Spleen (tissue), 7 donors: Measurements from ENCODE around the gene CGNL1.

Source experiments
- CTCF ChIP-seq, 11 experiments: fragments of 200-600 bp in 7 of 11; fragments of 450-650 bp in 4 of 11; sonication (generic) in 4 of 11; IDR thresholded peaks in 8 of 11; conservative IDR thresholded peaks in 3 of 11; 1 replicate in 7 of 11; 2 replicates in 4 of 11; pipeline versions ENCODE4 v1.4.0 to v1.8.0; 2016 to 2021; ENCODE audit warnings: antibody characterized with exemption in 11 of 11, inconsistent platforms in 4 of 11, mild to moderate bottlenecking in 1 of 11
- POLR2A ChIP-seq, 3 donors: fragments of 450-650 bp; IDR thresholded peaks; one replicate each; pipeline ENCODE4 v1.5.1; 2017; ENCODE audit warnings: antibody characterized with exemption in 3 of 3, mild to moderate bottlenecking in 1 of 3
- POLR2AphosphoS5 ChIP-seq, 3 donors: sonication (generic); formaldehyde crosslinking; IDR thresholded peaks; one replicate each; pipeline ENCODE4 v1.5.1; 2017; ENCODE audit warnings: antibody characterized with exemption in 3 of 3
- donor health status: DM: no; HTN: no; CAD: no; lungs with moderate emphysema.
- donor health status: DM: no; HTN: no; CAD: no.
- donor health status: DM: no; HTN: no; CAD: no.

DNA sequence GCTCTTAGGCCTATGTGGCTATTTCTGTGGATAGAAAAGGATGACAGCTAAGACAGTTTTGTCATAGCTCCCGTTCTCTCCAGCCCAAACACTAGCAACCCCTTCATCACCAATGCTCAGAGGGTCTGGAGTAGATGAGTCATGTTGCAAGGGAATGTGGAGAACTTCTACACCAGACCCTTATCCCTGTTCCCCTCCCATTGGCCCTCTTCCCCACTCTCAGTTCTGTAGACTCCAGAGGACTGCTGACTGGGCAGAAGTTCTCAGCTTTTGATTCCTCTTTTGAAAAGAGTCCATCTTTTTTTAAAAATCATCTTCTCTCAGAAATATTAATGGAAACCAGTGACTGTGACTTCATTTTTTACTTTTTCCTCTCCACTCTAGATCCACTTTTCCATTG is 213.0 kb downstream of the CGNL1 start:
- TF ChIP-seq CTCF (IDR thresholded peaks at IDR 0.05 in 8 of 11, conservative IDR thresholded peaks at IDR 0.05 in 3 of 11) (no peak), POLR2A (IDR thresholded peaks at IDR 0.05) (no peak), POLR2AphosphoS5 (IDR thresholded peaks at IDR 0.05) (no peak)
